Uterus (tissue), 4 donors: Measurements from ENCODE around the gene PFN2. TPM values are rescaled to one million over a fixed set of nuclear protein-coding genes. Genes with fewer than 3 reads are reported as not detected.
"Not testable (repeated sequence)": the region's sequence is repeated elsewhere in the genome, so short reads cannot be mapped to it uniquely, and the experiment has no call there.

Source experiments
- DNase-seq, 2 donors: peaks; one replicate each; pipeline ENCODE4 v3.0.0-alpha.2; 2019 to 2020
- H3K27ac ChIP-seq, 2 donors: fragments of 200-600 bp; sonication (generic); 1 replicate in 1 of 2; 2 replicates in 1 of 2; pipeline ENCODE4 v1.5.1; 2016 to 2018
- H3K27me3 ChIP-seq, 2 donors: fragments of 200-600 bp; sonication (generic); one replicate each; pipeline ENCODE4 v1.5.1; 2018 to 2019; ENCODE audit warnings: control low read depth in 1 of 2
- H3K36me3 ChIP-seq, 2 donors: fragments of 200-600 bp; sonication (generic); one replicate each; pipeline ENCODE4 v1.5.1; 2019; ENCODE audit warnings: control low read depth in 1 of 2
- H3K4me1 ChIP-seq, 2 donors: fragments of 200-600 bp; sonication (generic); one replicate each; pipeline ENCODE4 v1.5.1; 2018 to 2019; ENCODE audit warnings: control low read depth in 1 of 2
- H3K4me3 ChIP-seq, 2 donors: fragments of 200-600 bp; sonication (generic); 1 replicate in 1 of 2; 2 replicates in 1 of 2; pipeline ENCODE4 v1.5.1; 2018 to 2019; ENCODE audit warnings: mild to moderate bottlenecking in 1 of 2
- H3K9me3 ChIP-seq, 2 donors: fragments of 200-600 bp; sonication (generic); one replicate each; pipeline ENCODE4 v1.5.1; 2019; ENCODE audit warnings: control low read depth in 1 of 2
- CTCF ChIP-seq, 4 experiments: fragments of 200-600 bp in 2 of 4; fragments of 450-650 bp in 2 of 4; sonication (generic) in 2 of 4; IDR thresholded peaks; one replicate each; pipeline ENCODE4 v1.5.1; 2016 to 2019; ENCODE audit warnings: antibody characterized with exemption in 4 of 4, mild to moderate bottlenecking in 2 of 4, moderate library complexity in 1 of 4
- POLR2A ChIP-seq, 2 donors: fragments of 450-650 bp; IDR thresholded peaks; one replicate each; pipeline ENCODE4 v1.6.1; 2016; ENCODE audit warnings: antibody characterized with exemption in 2 of 2, mild to moderate bottlenecking in 1 of 2, moderate library complexity in 1 of 2
- intact Hi-C: fragments of 100-400 bp; cut with DNase I; formaldehyde crosslinking; loops from one replicate; pipeline ENCODE4 v1.15.1; 2023; ENCODE audit warnings: low total_unique reads
- total RNA-seq, 4 donors: library from RNA; depleted of rRNA in 3 of 4; stranded (reverse); fragments of >200 nt in 3 of 4; gene quantifications; one replicate each; pipeline versions ENCODE4 v1.1.0 to v1.2.4, GENCODE V29; 2014 to 2023
- donor health status: DM: yes; HTN: yes; CAD: no.

PFN2 gene
- total RNA-seq, 4 donors from 2014 or later, result 106 to 206 (median 183) TPM

GRCh38 chr3:149954812-149955211 lies 15.9 kb downstream of the PFN2 start:
- no peaks in the 10 kb centered on the region for H3K27me3 ChIP-seq
- no peaks in the 10 kb centered on the region for H3K36me3 ChIP-seq
- no peak overlapping the region for H3K4me3 ChIP-seq
- H3K4me1 ChIP-seq, result no peaks in the 10 kb centered on the region
- H3K27ac ChIP-seq, result no peak overlapping the region
- no peak for DNase-seq
- TF ChIP-seq CTCF (IDR thresholded peaks at IDR 0.05) (no peak), POLR2A (IDR thresholded peaks at IDR 0.05) (no peak)
- intact Hi-C loops, result no loop called here
- no peaks in the 10 kb centered on the region for H3K9me3 ChIP-seq

GRCh38 chr3:149949181-149949580 lies 21.5 kb downstream of the PFN2 start:
- TF ChIP-seq POLR2A (IDR thresholded peaks at IDR 0.05), result no peak
- TF ChIP-seq CTCF (IDR thresholded peaks at IDR 0.05), result no peak
- Histone ChIP-seq H3K36me3 (no peaks in the 10 kb centered on the region), H3K4me1 (no peaks in the 10 kb centered on the region), H3K9me3 (no peaks in the 10 kb centered on the region), H3K27ac (no peak overlapping the region), H3K4me3 (no peak overlapping the region), H3K27me3 (no peaks in the 10 kb centered on the region)
- intact Hi-C loops, result no loop called here
- DNase-seq, result no peak

GRCh38 chr3:149947231-149947630 lies 23.5 kb downstream of the PFN2 start:
- no peak for DNase-seq
- H3K4me3 ChIP-seq, result no peak overlapping the region
- H3K4me1 ChIP-seq, result no peaks in the 10 kb centered on the region
- H3K36me3 ChIP-seq, result no peaks in the 10 kb centered on the region
- intact Hi-C loops, result no loop called here
- H3K27me3 ChIP-seq, result no peaks in the 10 kb centered on the region
- TF ChIP-seq CTCF (IDR thresholded peaks at IDR 0.05), result no peak
- TF ChIP-seq POLR2A (IDR thresholded peaks at IDR 0.05), result no peak
- H3K9me3 ChIP-seq, result no peaks in the 10 kb centered on the region
- H3K27ac ChIP-seq, result no peak overlapping the region

- H3K4me3 ChIP-seq, intact Hi-C loops, H3K27ac ChIP-seq, H3K36me3 ChIP-seq, H3K27me3 ChIP-seq, H3K4me1 ChIP-seq, H3K9me3 ChIP-seq, DNase-seq: not testable (repeated sequence)
Measured at GRCh38 chr3:149943966-149944365, 26.7 kb downstream of the PFN2 start.

- Histone ChIP-seq H3K9me3 (no peaks in the 10 kb centered on the region), H3K27me3 (no peaks in the 10 kb centered on the region), H3K4me1 (no peaks in the 10 kb centered on the region), H3K4me3 (no peak overlapping the region), H3K27ac (no peak overlapping the region), H3K36me3 (no peaks in the 10 kb centered on the region)
- intact Hi-C loops, result no loop called here
- DNase-seq, result no peak
- TF ChIP-seq POLR2A (IDR thresholded peaks at IDR 0.05) (no peak), CTCF (IDR thresholded peaks at IDR 0.05) (no peak)
Measured at GRCh38 chr3:149942409-149942808, 28.3 kb downstream of the PFN2 start.

- Histone ChIP-seq H3K9me3 (no peaks in the 10 kb centered on the region), H3K27ac (no peak overlapping the region), H3K4me3 (no peak overlapping the region), H3K27me3 (no peaks in the 10 kb centered on the region), H3K4me1 (no peaks in the 10 kb centered on the region), H3K36me3 (no peaks in the 10 kb centered on the region)
- no peak for DNase-seq
- no peak for TF ChIP-seq CTCF (IDR thresholded peaks at IDR 0.05)
- TF ChIP-seq POLR2A (IDR thresholded peaks at IDR 0.05), result no peak
- intact Hi-C loops, result no loop called here
Measured at GRCh38 chr3:149941946-149942345, 28.7 kb downstream of the PFN2 start.
